Measurements from ENCODE around the gene RHBDF2. TPM values are rescaled to one million over a fixed set of nuclear protein-coding genes. Genes with fewer than 3 reads are reported as not detected.
A peak's percentile ranks its signal among the peaks of the same experiment; 100 is the strongest.
"Not testable (repeated sequence)": the region's sequence is repeated elsewhere in the genome, so short reads cannot be mapped to it uniquely, and the experiment has no call there.

Gene RHBDF2
- total and polyA plus RNA-seq, 4 experiments from 2014 or later: 5.4 to 62.2 (median 32.6) TPM

DNA sequence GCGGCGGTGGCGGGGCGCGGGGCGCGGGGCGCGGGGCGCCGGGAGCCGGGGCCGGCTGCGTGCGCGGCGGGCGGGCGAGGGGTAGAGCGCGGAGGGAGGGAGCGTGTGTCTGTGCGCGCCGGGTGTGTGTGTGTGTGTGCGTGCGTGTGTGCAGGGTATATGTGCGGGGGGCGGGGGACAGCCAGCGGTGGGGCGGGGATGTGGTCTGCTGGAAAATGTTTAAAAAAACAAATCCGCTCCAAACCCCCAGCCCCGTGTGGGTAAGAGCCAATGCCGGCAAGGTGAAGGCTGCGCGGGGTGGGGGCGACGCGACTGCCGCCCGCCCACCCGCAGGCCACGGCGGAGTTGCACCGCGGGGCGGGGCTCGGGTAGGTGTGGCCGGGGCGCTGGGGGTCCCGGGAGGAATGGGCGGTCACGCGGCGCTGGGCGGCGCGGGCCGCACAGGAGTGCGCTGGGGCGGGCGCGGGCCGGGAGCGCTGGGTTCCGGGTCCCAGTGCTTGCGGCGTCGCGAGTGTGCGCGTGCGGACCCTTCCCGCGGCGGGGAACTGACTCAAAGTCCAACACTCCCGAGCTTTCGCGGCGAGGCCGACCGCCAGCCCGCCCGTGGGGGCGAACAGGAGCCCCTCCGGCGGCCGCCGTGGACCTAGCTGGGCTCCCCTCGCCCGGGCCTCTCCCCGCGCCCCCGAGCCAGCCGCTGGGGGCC lies 36.5 kb upstream of the RHBDF2 start, which contains the start of gene CYGB:
Gene CYGB, minus strand, starts transcription at position 132 of the 703 bp plus-strand sequence. CDS start 167 bp downstream, outside the sequence.
- DNase-seq: peak in 2 of 5 donors; percentile 17 to 44
- H3K27me3 Mint-ChIP-seq: peaks cover 28% of the 10 kb centered on the region in 2 donors

DNA sequence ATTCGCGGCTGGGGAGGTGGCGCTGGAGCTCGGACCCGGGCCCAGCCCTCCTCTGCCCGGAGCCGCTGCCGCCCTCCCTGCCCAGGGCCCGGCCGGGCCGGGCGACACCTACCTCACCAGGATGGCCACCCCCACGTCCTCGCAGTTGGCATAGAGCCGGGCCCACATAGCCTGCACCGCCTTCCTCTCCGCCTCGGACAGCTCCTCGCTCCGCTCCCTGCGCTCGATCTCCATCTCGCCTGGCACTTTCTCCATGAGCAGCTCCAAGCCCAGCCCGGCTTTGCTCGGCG lies 36.0 kb upstream of the RHBDF2 start:
- Histone ChIP-seq H3K9me3 (ENCODE audit: control insufficient read depth in 1 of 2, low read length in 2 of 2) (no peaks in the 10 kb centered on the region), H3K4me3 (ENCODE audit: low read length in 2 of 2) (no peak overlapping the region), H3K4me1 (ENCODE audit: insufficient read depth, low read length) (no peaks in the 10 kb centered on the region), H3K27ac (ENCODE audit: low read depth, low read length) (no peak overlapping the region), H3K36me3 (ENCODE audit: insufficient read depth, low read length) (no peaks in the 10 kb centered on the region), H3K27me3 (ENCODE audit: insufficient read depth, low read length) (peaks cover 9% of the 10 kb centered on the region)
- H3K4me1 Mint-ChIP-seq: peaks cover 1 to 9% (median 3%) of the 10 kb centered on the region in 4 donors
- H3K9me3 Mint-ChIP-seq: no peaks in the 10 kb centered on the region
- CTCF ChIA-PET (ENCODE audit: partially characterized antibody): interaction anchor here (0.6 to 1.6 kb wide), 2 partner anchors 13 to 35 kb away, joined by 3 to 4 read pairs; no protein-coding TSS in a partner anchor
- peaks cover 27 to 28% of the 10 kb centered on the region in 2 donors for H3K27me3 Mint-ChIP-seq
- intact Hi-C loops (cut with micrococcal nuclease): no loop called here
- no peak overlapping the region for H3K4me3 Mint-ChIP-seq
- POLR2A ChIA-PET (ENCODE audit: partially characterized antibody): interaction anchor here (1.3 kb wide), 1 partner anchor 9 kb away, joined by 5 read pairs; no protein-coding TSS in a partner anchor
- no peak for DNase-seq
- no peaks in the 10 kb centered on the region for H3K36me3 Mint-ChIP-seq
- no peak overlapping the region for H3K27ac Mint-ChIP-seq

More for the DNA sequence above, 36.5 kb upstream of the RHBDF2 start, which contains the start of gene CYGB:
- peaks cover 1 to 9% (median 3%) of the 10 kb centered on the region in 4 donors for H3K4me1 Mint-ChIP-seq
- no peaks in the 10 kb centered on the region for H3K9me3 ChIP-seq (ENCODE audit: control insufficient read depth in 1 of 2, low read length in 2 of 2)
- H3K27ac Mint-ChIP-seq: no peak within 1 kb of the TSS
- no peaks in the 10 kb centered on the region for H3K36me3 Mint-ChIP-seq
- no peaks in the 10 kb centered on the region for H3K4me1 ChIP-seq (ENCODE audit: insufficient read depth, low read length)
- ChIA-PET POLR2A (ENCODE audit: partially characterized antibody) (no interaction called here), CTCF (ENCODE audit: partially characterized antibody) (no interaction called here)
- no peak within 1 kb of the TSS for H3K27ac ChIP-seq (ENCODE audit: low read depth, low read length)
- no peak within 1 kb of the TSS for H3K4me3 ChIP-seq (ENCODE audit: low read length in 2 of 2)
- H3K9me3 Mint-ChIP-seq: no peaks in the 10 kb centered on the region
- H3K4me3 Mint-ChIP-seq: peak within 1 kb of the TSS in 3 of 8 donors; percentile 24 to 61 (median 56)
- peaks cover 9% of the 10 kb centered on the region for H3K27me3 ChIP-seq (ENCODE audit: insufficient read depth, low read length)
- no peaks in the 10 kb centered on the region for H3K36me3 ChIP-seq (ENCODE audit: insufficient read depth, low read length)
- intact Hi-C loops (cut with micrococcal nuclease): no loop called here

DNA sequence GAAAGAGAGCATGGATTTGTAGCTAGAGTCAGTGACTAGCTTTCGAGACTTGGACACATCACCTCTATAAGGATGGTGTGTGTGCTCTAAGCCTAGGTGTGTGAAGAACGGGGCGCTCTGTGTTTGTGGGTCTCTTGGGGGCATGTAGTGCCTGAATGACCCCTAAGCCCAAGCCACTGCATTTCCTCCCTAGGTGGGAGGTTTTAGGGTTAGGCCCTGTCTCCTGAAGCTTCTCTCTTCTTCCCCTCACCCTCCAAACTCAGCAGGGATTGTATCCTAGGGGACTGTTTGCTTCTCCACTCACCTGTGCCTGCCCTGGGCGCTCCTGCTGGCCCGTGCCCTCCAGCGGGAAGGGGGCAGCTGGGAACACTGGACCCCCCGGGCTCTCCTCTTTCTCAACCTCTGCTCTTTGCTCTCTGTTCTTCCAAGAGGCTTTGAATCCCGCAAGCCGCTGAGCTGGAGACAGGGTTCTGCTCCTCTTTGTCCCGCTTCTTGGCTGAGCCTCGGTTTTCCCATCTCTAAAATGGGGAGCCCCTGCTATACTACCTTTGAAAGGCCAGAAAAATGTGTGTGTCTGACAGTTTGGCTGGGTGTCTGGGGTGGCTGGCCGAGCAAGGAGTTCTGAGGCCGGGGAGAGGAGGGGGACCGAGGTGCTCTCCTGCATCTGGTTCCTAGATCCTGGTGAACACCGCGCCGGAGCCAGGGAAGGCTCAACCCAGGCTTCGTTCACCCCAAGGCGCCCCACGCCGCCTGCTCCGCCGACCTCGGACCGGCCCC lies 35.5 kb upstream of the RHBDF2 start:
- POLR2A ChIA-PET (ENCODE audit: partially characterized antibody): interaction anchor here (0.5 to 1.3 kb wide), 4 partner anchors 9 to 135 kb away, joined by 3 to 5 read pairs (median 4); no protein-coding TSS in a partner anchor
- Histone ChIP-seq H3K36me3 (ENCODE audit: insufficient read depth, low read length) (no peaks in the 10 kb centered on the region), H3K27me3 (ENCODE audit: insufficient read depth, low read length) (peaks cover 9% of the 10 kb centered on the region), H3K9me3 (ENCODE audit: control insufficient read depth in 1 of 2, low read length in 2 of 2) (no peaks in the 10 kb centered on the region), H3K27ac (ENCODE audit: low read depth, low read length) (no peak overlapping the region), H3K4me1 (ENCODE audit: insufficient read depth, low read length) (no peaks in the 10 kb centered on the region), H3K4me3 (ENCODE audit: low read length in 2 of 2) (no peak overlapping the region)
- peak in 1 of 5 donors; percentile 31 for DNase-seq
- H3K4me1 Mint-ChIP-seq: peaks cover 3 to 9% (median 4%) of the 10 kb centered on the region in 4 donors
- no peaks in the 10 kb centered on the region for H3K9me3 Mint-ChIP-seq
- H3K36me3 Mint-ChIP-seq: no peaks in the 10 kb centered on the region
- intact Hi-C loops (cut with micrococcal nuclease): no loop called here
- CTCF ChIA-PET (ENCODE audit: partially characterized antibody): interaction anchor here (0.6 to 1.6 kb wide), 4 partner anchors 10 to 145 kb away, joined by 3 to 4 read pairs (median 3); no protein-coding TSS in a partner anchor
- no peak overlapping the region for H3K27ac Mint-ChIP-seq
- H3K27me3 Mint-ChIP-seq: peaks cover 22 to 25% of the 10 kb centered on the region in 2 donors
- peak overlapping the region in 4 of 8 donors; percentile 23 to 61 (median 32) for H3K4me3 Mint-ChIP-seq

DNA sequence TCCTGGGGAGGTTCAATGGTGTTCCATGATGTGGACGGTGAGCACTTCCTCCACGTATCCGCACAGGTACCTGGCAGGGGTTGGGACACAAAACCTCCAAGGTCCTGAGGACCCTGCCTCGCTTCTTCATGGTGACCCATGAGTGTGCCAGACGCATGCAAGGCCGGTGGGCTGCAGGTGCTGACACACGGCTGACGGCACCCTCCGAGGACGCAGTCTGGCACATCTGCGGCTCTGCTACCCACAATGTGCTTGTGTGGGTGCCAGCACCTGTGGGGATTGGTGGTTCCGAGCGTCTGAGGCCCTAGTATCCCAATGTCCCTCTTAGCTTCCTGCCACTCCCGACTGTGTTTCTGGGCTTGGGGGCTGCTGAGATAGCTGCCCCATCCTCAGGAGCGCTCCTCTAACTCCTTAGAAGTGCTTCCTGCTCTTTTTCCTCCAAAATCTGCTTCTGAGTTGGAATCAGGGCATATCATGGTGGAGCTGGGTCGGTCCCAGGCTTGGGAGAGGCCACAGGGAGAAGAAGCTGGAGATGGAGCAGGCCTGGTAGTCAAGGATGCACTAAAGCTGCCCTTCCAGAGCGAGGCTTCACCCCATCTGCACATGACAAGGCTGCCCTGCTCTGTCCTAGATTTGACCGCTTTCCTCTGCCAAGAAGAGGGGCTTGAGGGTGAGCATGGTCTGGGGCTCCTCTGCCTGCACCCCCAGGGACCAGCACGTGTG lies 34.7 kb upstream of the RHBDF2 start:
- intact Hi-C loops (cut with micrococcal nuclease): no loop called here
- H3K4me1 ChIP-seq (ENCODE audit: insufficient read depth, low read length): no peaks in the 10 kb centered on the region
- ChIA-PET POLR2A (ENCODE audit: partially characterized antibody) (interaction anchor here (0.5 to 1.3 kb wide), 4 partner anchors 8 to 135 kb away, joined by 3 to 5 read pairs (median 4); no protein-coding TSS in a partner anchor), CTCF (ENCODE audit: partially characterized antibody) (interaction anchor here (1.1 to 1.6 kb wide), 3 partner anchors 11 to 145 kb away, joined by 3 to 4 read pairs (median 3); no protein-coding TSS in a partner anchor)
- Mint-ChIP-seq H3K4me3 (peak overlapping the region in 1 of 8 donors; percentile 39), H3K27me3 (peaks cover 19 to 24% of the 10 kb centered on the region in 2 donors), H3K27ac (peak overlapping the region in 1 of 7 donors; percentile 7), H3K4me1 (peaks cover 3 to 9% (median 4%) of the 10 kb centered on the region in 4 donors), H3K36me3 (no peaks in the 10 kb centered on the region), H3K9me3 (no peaks in the 10 kb centered on the region)
- H3K27ac ChIP-seq (ENCODE audit: low read depth, low read length): no peak overlapping the region
- DNase-seq: peak in 1 of 5 donors; percentile 33
- no peaks in the 10 kb centered on the region for H3K36me3 ChIP-seq (ENCODE audit: insufficient read depth, low read length)
- H3K4me3 ChIP-seq (ENCODE audit: low read length in 2 of 2): no peak overlapping the region
- peaks cover 9% of the 10 kb centered on the region for H3K27me3 ChIP-seq (ENCODE audit: insufficient read depth, low read length)
- no peaks in the 10 kb centered on the region for H3K9me3 ChIP-seq (ENCODE audit: control insufficient read depth in 1 of 2, low read length in 2 of 2)

DNA sequence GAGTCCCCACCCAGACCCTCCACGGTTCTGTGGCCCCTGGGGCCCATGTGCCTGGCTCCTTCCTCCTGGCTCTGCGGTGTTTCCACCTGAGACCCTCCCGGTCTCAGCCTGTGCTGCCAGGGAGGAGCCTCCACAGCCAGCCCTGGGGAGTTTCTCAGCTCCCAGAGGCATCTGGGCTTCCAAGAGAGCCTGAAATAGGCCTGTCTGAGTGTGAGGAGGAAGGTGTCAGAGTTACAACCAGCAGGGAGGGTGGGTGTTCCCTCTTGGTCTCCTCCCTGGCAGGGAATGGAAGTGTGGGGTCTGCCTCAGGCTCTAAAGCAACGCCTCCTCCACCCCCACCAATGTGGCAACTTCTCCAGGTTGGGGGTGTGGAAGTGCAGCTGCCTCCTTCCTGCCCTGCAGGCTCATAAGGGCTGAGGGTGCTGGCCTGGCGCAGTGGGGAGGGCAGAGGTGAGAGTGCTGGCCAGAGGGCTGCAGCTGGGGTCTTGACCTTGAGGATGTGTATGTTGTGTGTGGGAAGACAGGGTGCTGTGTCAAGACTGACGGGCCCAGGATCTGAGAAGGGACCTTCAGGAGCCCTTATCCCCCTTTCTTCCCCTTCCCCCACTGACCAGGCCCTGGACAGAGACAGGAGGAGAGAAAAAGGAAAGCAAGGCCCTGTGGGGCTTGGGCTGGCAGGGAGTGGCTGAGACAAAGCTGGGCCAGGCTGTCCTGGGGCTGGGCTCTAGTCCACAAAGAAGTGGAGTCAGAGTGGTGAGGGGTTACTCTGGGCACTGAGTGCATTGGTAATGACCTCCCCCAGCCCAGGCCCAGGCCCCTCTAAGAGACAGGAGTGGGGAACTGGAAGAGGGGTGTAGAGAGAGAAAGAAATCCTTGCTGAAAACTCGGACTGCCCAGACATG lies 33.9 kb upstream of the RHBDF2 start:
- peaks cover 9% of the 10 kb centered on the region for H3K27me3 ChIP-seq (ENCODE audit: insufficient read depth, low read length)
- peak in 1 of 5 donors; percentile 21 for DNase-seq
- POLR2A ChIA-PET (ENCODE audit: partially characterized antibody): no interaction called here
- H3K27ac ChIP-seq (ENCODE audit: low read depth, low read length): no peak overlapping the region
- H3K9me3 ChIP-seq (ENCODE audit: control insufficient read depth in 1 of 2, low read length in 2 of 2): no peaks in the 10 kb centered on the region
- CTCF ChIA-PET (ENCODE audit: partially characterized antibody): interaction anchor here (1.1 kb wide), 1 partner anchor 146 kb away, joined by 3 read pairs; no protein-coding TSS in a partner anchor
- peaks cover 16 to 22% of the 10 kb centered on the region in 2 donors for H3K27me3 Mint-ChIP-seq
- peak overlapping the region in 1 of 7 donors; percentile 36 for H3K27ac Mint-ChIP-seq
- H3K4me1 ChIP-seq (ENCODE audit: insufficient read depth, low read length): no peaks in the 10 kb centered on the region
- no peaks in the 10 kb centered on the region for H3K36me3 Mint-ChIP-seq
- H3K9me3 Mint-ChIP-seq: no peaks in the 10 kb centered on the region
- no peaks in the 10 kb centered on the region for H3K36me3 ChIP-seq (ENCODE audit: insufficient read depth, low read length)
- H3K4me3 Mint-ChIP-seq: peak overlapping the region in 1 of 8 donors; percentile 40
- no peak overlapping the region for H3K4me3 ChIP-seq (ENCODE audit: low read length in 2 of 2)
- H3K4me1 Mint-ChIP-seq: peaks cover 2 to 9% (median 6%) of the 10 kb centered on the region in 4 donors
- intact Hi-C loops (cut with micrococcal nuclease): no loop called here

DNA sequence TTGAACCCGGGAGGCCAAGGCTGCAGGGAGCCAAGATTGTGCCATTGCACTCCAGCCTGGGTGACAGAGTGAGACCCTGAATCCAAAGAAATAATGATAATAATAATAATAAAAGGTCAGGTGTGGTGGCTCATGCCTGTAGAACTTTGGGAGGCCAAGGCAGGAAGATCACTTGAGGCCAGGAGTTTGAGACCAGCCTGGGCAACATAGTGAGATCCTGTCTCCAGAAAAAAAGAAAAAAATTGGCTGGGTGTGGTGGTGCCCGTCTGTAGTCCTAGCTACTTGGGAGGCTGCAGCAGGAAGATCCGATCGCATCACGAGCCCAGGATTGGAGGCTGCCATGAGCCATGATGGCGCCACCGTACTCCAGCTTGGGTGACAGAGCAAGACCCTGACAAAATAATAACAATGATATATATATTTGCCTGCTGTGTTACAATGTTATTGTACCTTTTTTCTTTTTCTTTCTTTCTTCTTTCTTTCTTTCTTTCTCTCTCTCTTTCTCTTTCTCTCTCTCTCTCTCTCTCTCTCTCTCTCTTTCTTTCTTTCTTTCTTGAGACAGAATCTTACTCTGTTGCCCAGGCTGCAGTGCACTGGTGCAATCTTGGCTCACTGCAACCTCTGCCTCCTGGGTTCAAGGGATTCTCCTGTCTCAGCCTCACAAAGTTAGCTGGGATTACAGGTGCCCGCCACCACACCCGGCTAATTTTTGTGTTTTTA lies 32.6 kb upstream of the RHBDF2 start:
- H3K36me3 ChIP-seq (ENCODE audit: insufficient read depth, low read length); intact Hi-C loops (cut with micrococcal nuclease); H3K4me3 Mint-ChIP-seq; H3K4me1 ChIP-seq (ENCODE audit: insufficient read depth, low read length); POLR2A ChIA-PET (ENCODE audit: partially characterized antibody); H3K9me3 Mint-ChIP-seq; DNase-seq; H3K27ac Mint-ChIP-seq; H3K9me3 ChIP-seq (ENCODE audit: control insufficient read depth in 1 of 2, low read length in 2 of 2); H3K36me3 Mint-ChIP-seq; H3K4me1 Mint-ChIP-seq; H3K27ac ChIP-seq (ENCODE audit: low read depth, low read length); H3K27me3 ChIP-seq (ENCODE audit: insufficient read depth, low read length); H3K4me3 ChIP-seq (ENCODE audit: low read length in 2 of 2): not testable (repeated sequence)
- H3K27me3 Mint-ChIP-seq: peaks cover 8 to 14% of the 10 kb centered on the region in 2 donors
- CTCF ChIA-PET (ENCODE audit: partially characterized antibody): interaction anchor here (0.7 to 1.4 kb wide), 4 partner anchors 10 to 1605 kb away, joined by 3 to 5 read pairs (median 4); no protein-coding TSS in a partner anchor
